HepG2 (cell line): Measurements from ENCODE around the gene NRG2. TPM values are rescaled to one million over a fixed set of nuclear protein-coding genes. Genes with fewer than 3 reads are reported as not detected.

ENCODE experiments used
- ARHGAP35 ChIP-seq: sonication (generic); formaldehyde crosslinking; IDR thresholded peaks from 2 replicates; pipeline ENCODE4 v1.9.0; 2022; ENCODE audit warnings: mild to moderate bottlenecking, inconsistent platforms, moderate library complexity, missing genetic modification reagents, borderline replicate concordance
- GATAD1 ChIP-seq: IDR thresholded peaks from 2 replicates; pipeline ENCODE4 v1.6.1; 2016; ENCODE audit warnings: missing genetic modification reagents, missing compliant biosample characterization
- HNRNPL ChIP-seq: fragments of 200-400 bp; formaldehyde crosslinking; IDR thresholded peaks from 2 replicates; pipeline ENCODE4 v1.6.1; 2017; ENCODE audit warnings: mild to moderate bottlenecking, low read depth, low read length
- KDM2A ChIP-seq: sonication (generic); formaldehyde crosslinking; IDR thresholded peaks from 2 replicates; pipeline ENCODE4 v1.4.0; 2020; ENCODE audit warnings: low read depth, missing genetic modification reagents, borderline replicate concordance
- MTF2 ChIP-seq: sonication (generic); formaldehyde crosslinking; IDR thresholded peaks from 2 replicates; pipeline ENCODE4 v1.5.0; 2020; ENCODE audit warnings: missing genetic modification reagents, borderline replicate concordance
- SP140L ChIP-seq: sonication (generic); formaldehyde crosslinking; IDR thresholded peaks from 2 replicates; pipeline ENCODE4 v1.4.0; 2020; ENCODE audit warnings: missing genetic modification reagents, borderline replicate concordance
- ZKSCAN1 ChIP-seq: fragments of 150-350 bp; IDR thresholded peaks from 2 replicates; pipeline ENCODE4 v1.6.1; 2014; ENCODE audit warnings: low read length
- ZNF136 ChIP-seq: sonication (generic); formaldehyde crosslinking; IDR thresholded peaks from 2 replicates; pipeline ENCODE4 v1.8.1; 2022; ENCODE audit warnings: low read depth, mild to moderate bottlenecking, moderate library complexity, missing genetic modification reagents
- polyA plus RNA-seq, 8 experiments: library from polyadenylated mRNA; depleted of rRNA in 3 of 8; stranded (reverse) in 7 of 8; unstranded in 1 of 8; fragments of >200 nt; fragmentation: Illumina TruSeq in 4 of 8; extraction: Trizol in 4 of 8; gene quantifications; 2 replicates each; pipeline versions ENCODE4 v1.2.1 to v1.2.3, GENCODE V29; 2011 to 2016; ENCODE audit warnings: low read depth in 4 of 8, missing spikeins in 1 of 8, mixed read lengths in 1 of 8; ENCODE audit not compliant: insufficient read depth in 1 of 8
- total RNA-seq, 5 experiments: library from RNA; depleted of rRNA; stranded (reverse); fragments of >200 nt; fragmentation: Illumina TruSeq; extraction: Trizol; gene quantifications; 2 replicates each; pipeline ENCODE4 v1.2.3, GENCODE V29; 2016; ENCODE audit warnings: low read depth in 1 of 5
- TF ChIP-seq, protein P1 (sequence below): sonication (generic); formaldehyde crosslinking; IDR thresholded peaks from 2 replicates; pipeline ENCODE4 v1.4.0; 2020; ENCODE audit warnings: missing genetic modification reagents, mild to moderate bottlenecking, borderline replicate concordance
- TF ChIP-seq, protein P2 (sequence below): IDR thresholded peaks from 2 replicates; pipeline ENCODE4 v1.6.1; 2016; ENCODE audit warnings: mild to moderate bottlenecking
- TF ChIP-seq, protein P3 (sequence below): sonication (generic); formaldehyde crosslinking; IDR thresholded peaks from 2 replicates; pipeline ENCODE4 v1.4.0; 2020; ENCODE audit warnings: missing genetic modification reagents, borderline replicate concordance
- TF ChIP-seq, protein P4 (sequence below): sonication (generic); formaldehyde crosslinking; IDR thresholded peaks from 2 replicates; pipeline ENCODE4 v1.5.1; 2020; ENCODE audit warnings: mild to moderate bottlenecking, missing genetic modification reagents, moderate library complexity
- TF ChIP-seq, protein P5 (sequence below): sonication (generic); formaldehyde crosslinking; IDR thresholded peaks from 2 replicates; pipeline ENCODE4 v1.5.1; 2020; ENCODE audit warnings: mild to moderate bottlenecking, moderate library complexity, missing genetic modification reagents
- TF ChIP-seq, protein P6 (sequence below): sonication (generic); formaldehyde crosslinking; IDR thresholded peaks from 2 replicates; pipeline ENCODE4 v1.8.1; 2022; ENCODE audit warnings: low read depth, mild to moderate bottlenecking, missing genetic modification reagents

The NRG2 gene
- total and polyA plus RNA-seq, 2 of the 13 experiments (the other 11 are each of a cell fraction or from before 2014, with no cell fraction given) = not detected

DNA sequence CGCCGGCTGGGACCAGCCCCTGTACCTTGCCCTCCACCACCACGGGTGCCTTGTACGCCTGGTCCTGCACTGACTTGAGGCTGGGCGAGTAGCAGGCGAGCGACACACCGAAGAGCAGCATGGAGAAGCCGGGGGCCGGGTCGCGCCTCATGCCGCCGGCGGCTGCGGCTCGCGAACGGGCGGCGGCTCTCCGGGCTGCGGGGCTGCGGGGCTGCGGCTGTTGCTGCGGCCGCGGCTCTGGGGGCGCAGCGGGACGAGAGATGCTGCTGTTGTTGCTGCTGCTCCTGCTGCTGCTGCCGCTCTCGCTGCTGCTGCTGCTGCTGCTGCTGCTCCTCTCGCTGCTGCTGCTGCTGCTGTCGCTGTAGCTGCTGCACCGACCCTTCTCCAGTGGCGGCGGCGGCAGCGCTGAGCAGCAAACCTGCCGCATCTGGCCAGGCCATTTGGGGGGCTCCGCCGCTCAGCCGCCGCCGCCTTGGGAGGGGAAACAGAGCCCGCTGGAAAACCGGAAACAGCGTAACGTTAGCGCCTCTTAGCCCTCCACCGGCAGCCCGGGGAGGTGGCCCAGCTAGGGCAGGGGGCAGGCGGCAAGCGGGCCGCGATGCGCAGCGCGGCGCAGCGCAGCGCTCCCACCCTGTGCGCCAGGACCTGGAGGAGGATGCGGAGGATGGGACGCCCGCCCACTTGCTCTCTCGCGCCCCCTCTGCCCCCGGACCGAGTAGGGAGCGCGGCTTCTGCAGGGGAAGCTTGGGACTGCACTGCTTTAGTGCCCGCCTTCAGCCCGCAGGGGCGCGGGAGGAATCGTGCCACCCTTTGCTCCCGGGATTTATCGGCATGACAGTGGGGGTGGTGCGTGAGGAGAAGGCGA lies at the start of gene NRG2 (continued):
- TF ChIP-seq, protein P1, sequence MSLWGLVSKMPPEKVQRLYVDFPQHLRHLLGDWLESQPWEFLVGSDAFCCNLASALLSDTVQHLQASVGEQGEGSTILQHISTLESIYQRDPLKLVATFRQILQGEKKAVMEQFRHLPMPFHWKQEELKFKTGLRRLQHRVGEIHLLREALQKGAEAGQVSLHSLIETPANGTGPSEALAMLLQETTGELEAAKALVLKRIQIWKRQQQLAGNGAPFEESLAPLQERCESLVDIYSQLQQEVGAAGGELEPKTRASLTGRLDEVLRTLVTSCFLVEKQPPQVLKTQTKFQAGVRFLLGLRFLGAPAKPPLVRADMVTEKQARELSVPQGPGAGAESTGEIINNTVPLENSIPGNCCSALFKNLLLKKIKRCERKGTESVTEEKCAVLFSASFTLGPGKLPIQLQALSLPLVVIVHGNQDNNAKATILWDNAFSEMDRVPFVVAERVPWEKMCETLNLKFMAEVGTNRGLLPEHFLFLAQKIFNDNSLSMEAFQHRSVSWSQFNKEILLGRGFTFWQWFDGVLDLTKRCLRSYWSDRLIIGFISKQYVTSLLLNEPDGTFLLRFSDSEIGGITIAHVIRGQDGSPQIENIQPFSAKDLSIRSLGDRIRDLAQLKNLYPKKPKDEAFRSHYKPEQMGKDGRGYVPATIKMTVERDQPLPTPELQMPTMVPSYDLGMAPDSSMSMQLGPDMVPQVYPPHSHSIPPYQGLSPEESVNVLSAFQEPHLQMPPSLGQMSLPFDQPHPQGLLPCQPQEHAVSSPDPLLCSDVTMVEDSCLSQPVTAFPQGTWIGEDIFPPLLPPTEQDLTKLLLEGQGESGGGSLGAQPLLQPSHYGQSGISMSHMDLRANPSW = no peak
- TF ChIP-seq SP140L (CRISPR knock-in tag) = no peak
- no peak for TF ChIP-seq ZNF136
- peak; percentile 90 for TF ChIP-seq HNRNPL
- TF ChIP-seq ZKSCAN1 = no peak
- no peak for TF ChIP-seq GATAD1 (CRISPR knock-in tag)
- TF ChIP-seq, protein P2, sequence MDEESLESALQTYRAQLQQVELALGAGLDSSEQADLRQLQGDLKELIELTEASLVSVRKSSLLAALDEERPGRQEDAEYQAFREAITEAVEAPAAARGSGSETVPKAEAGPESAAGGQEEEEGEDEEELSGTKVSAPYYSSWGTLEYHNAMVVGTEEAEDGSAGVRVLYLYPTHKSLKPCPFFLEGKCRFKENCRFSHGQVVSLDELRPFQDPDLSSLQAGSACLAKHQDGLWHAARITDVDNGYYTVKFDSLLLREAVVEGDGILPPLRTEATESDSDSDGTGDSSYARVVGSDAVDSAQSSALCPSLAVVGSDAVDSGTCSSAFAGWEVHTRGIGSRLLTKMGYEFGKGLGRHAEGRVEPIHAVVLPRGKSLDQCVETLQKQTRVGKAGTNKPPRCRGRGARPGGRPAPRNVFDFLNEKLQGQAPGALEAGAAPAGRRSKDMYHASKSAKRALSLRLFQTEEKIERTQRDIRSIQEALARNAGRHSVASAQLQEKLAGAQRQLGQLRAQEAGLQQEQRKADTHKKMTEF (CRISPR knock-in tag) = no peak; the same call in 1 of the 2 replicates
- TF ChIP-seq MTF2 (CRISPR knock-in tag) = peak; percentile 85; the same call in 1 of the 2 replicates
- TF ChIP-seq, protein P3, sequence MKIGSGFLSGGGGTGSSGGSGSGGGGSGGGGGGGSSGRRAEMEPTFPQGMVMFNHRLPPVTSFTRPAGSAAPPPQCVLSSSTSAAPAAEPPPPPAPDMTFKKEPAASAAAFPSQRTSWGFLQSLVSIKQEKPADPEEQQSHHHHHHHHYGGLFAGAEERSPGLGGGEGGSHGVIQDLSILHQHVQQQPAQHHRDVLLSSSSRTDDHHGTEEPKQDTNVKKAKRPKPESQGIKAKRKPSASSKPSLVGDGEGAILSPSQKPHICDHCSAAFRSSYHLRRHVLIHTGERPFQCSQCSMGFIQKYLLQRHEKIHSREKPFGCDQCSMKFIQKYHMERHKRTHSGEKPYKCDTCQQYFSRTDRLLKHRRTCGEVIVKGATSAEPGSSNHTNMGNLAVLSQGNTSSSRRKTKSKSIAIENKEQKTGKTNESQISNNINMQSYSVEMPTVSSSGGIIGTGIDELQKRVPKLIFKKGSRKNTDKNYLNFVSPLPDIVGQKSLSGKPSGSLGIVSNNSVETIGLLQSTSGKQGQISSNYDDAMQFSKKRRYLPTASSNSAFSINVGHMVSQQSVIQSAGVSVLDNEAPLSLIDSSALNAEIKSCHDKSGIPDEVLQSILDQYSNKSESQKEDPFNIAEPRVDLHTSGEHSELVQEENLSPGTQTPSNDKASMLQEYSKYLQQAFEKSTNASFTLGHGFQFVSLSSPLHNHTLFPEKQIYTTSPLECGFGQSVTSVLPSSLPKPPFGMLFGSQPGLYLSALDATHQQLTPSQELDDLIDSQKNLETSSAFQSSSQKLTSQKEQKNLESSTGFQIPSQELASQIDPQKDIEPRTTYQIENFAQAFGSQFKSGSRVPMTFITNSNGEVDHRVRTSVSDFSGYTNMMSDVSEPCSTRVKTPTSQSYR (CRISPR knock-in tag) = 0 out of 2 replicates have a peak, but pooled peaks have one; percentile 33
- TF ChIP-seq, protein P4, sequence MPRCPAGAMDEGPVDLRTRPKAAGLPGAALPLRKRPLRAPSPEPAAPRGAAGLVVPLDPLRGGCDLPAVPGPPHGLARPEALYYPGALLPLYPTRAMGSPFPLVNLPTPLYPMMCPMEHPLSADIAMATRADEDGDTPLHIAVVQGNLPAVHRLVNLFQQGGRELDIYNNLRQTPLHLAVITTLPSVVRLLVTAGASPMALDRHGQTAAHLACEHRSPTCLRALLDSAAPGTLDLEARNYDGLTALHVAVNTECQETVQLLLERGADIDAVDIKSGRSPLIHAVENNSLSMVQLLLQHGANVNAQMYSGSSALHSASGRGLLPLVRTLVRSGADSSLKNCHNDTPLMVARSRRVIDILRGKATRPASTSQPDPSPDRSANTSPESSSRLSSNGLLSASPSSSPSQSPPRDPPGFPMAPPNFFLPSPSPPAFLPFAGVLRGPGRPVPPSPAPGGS (CRISPR knock-in tag) = peak; percentile 60; the same call in 1 of the 2 replicates
- TF ChIP-seq ARHGAP35 (CRISPR knock-in tag) = no peak
- TF ChIP-seq, protein P5, sequence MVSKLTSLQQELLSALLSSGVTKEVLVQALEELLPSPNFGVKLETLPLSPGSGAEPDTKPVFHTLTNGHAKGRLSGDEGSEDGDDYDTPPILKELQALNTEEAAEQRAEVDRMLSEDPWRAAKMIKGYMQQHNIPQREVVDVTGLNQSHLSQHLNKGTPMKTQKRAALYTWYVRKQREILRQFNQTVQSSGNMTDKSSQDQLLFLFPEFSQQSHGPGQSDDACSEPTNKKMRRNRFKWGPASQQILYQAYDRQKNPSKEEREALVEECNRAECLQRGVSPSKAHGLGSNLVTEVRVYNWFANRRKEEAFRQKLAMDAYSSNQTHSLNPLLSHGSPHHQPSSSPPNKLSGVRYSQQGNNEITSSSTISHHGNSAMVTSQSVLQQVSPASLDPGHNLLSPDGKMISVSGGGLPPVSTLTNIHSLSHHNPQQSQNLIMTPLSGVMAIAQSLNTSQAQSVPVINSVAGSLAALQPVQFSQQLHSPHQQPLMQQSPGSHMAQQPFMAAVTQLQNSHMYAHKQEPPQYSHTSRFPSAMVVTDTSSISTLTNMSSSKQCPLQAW (CRISPR knock-in tag) = 0 out of 2 replicates have a peak, but pooled peaks have one; percentile 26
- no peak for TF ChIP-seq KDM2A (CRISPR knock-in tag)
- TF ChIP-seq, protein P6, sequence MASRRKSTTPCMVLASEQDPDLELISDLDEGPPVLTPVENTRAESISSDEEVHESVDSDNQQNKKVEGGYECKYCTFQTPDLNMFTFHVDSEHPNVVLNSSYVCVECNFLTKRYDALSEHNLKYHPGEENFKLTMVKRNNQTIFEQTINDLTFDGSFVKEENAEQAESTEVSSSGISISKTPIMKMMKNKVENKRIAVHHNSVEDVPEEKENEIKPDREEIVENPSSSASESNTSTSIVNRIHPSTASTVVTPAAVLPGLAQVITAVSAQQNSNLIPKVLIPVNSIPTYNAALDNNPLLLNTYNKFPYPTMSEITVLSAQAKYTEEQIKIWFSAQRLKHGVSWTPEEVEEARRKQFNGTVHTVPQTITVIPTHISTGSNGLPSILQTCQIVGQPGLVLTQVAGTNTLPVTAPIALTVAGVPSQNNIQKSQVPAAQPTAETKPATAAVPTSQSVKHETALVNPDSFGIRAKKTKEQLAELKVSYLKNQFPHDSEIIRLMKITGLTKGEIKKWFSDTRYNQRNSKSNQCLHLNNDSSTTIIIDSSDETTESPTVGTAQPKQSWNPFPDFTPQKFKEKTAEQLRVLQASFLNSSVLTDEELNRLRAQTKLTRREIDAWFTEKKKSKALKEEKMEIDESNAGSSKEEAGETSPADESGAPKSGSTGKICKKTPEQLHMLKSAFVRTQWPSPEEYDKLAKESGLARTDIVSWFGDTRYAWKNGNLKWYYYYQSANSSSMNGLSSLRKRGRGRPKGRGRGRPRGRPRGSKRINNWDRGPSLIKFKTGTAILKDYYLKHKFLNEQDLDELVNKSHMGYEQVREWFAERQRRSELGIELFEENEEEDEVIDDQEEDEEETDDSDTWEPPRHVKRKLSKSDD (CRISPR knock-in tag) = no peak
